HG02623 (cell line): ENCODE data around the gene COLEC11.

Source experiments
- ATAC-seq: cut with Tn5 transposase; IDR thresholded peaks from one replicate; pipeline ENCODE4 v1.9.1; 2021; ENCODE audit warnings: moderate library complexity; ENCODE audit not compliant: unreplicated experiment

COLEC11 gene

GRCh38 chr2:3636586-3637310, 41.8 kb downstream of the COLEC11 start:
- no peak for ATAC-seq

DNA sequence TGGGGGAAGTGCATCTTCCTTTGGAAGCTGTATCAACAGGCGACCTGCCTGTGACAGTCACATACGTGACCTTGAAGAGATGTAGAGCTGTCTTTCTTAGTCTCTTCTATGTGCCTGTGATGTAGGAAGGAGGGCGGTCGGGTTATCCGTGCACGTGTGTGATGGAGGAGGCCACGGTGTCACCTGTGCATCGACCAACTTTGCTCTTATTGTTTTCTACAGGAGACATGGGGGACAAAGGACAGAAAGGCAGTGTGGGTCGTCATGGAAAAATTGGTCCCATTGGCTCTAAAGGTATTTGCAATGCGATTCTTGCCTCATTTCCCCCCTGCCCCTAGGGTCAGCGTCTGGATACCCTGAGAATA, 42.4 kb downstream of the COLEC11 start:
- ATAC-seq, result no peak

DNA sequence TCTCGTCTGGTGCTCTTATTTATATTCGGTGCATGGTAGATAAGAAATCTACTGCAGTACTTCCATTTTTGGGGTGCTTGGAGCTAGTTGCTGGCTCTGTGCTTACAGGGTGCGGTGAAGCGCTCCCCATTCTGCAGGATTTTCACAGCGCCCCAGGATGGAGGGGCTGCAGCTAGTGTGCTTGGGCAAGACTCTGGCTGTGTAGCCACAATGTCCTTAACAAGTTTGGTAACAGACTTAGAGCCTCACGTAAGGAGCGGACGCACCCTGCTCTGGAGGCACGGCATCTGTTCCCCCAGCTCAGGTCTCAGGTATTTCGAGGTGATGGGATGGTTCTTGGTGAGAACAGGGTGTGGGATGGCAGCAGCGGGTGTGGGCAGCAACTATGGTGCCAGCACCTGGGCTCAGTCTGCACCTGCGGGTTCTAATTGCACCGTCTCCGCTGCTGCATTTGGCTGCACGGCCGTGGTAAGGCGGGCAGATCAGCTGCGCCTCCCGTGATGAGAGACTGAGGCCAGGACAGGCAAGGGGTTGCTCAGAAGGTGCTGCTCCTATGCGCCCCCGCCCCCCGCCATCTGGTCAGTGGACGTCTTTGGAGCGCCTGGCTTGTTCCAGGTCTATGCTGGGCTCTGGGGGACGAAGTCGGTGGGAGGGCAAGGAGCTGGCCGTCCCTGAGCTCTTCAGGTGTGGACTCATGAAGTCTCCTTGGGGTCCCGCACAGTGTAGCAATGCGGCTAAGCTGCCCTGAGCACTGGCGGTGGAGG, 43.0 kb downstream of the COLEC11 start:
- ATAC-seq, result no peak

DNA sequence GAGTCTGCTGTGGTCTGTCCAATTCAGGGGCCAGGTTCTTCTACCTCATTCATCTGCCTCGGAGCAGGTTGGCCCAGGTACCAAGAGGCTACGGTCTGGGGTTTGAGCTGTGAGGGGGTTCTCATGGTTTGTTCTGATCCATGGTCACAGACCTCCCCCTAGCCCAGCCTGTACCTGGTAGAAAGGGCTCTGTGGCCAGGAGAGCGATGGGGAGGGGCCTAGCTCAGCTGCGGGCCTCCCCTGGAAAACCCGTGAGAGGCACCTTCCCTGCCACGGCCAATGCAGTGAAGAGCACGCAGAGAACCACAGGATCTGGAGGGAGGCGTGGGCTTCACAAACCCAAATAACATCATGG, 43.5 kb downstream of the COLEC11 start:
- no peak for ATAC-seq

DNA sequence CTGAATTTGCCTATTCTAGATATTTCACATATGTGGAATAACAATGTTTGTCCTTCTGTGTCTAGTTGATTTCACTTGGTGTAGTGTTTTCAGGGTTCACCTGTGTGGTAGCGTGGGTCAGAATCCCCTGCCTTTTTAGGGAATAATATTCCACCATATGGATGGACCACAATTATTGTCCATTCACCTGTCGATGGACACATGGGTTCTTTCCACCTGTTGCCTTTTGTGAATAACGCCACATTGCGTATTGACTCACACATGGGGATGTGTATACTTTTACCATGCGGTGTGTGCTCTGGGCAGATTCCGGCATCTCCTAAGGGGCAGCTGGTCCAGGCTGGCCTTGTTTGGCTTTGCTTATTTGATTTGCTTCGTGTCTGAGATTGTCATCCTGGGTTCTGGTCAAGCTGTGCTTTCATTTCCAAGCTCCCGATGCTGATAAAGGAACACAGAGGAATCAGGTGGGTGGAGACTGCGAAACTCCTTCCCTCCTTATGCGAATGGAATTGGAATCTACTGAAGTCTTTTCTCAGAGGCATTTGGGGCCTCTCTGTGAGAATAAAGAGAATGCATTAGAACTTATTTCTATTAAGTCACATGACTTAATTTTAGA, 44.2 kb downstream of the COLEC11 start:
- no peak for ATAC-seq

- ATAC-seq, result no peak
These were observed 44.7 kb downstream of the COLEC11 start for GRCh38 chr2:3639653-3640052.

DNA sequence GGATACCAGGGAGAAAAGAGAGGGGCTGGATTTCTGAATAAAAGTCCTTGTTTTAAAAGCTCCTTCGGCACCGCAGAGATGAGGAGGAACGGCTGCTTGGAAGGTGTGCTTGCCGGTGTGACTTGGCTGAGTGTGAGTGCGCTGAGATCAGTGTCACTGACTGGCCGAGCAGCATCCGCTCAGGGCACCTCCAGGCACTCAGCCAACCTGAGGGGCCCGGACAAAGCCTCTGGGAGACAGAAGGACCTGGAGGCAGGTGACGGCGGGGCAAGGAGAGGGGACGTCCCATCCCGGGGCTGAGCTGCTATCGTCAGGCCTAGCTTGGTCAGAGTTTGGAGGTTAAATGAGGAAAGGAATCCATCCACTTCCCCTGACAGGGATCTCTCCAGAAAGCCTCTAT, 46.3 kb downstream of the COLEC11 start:
- ATAC-seq, result no peak

DNA sequence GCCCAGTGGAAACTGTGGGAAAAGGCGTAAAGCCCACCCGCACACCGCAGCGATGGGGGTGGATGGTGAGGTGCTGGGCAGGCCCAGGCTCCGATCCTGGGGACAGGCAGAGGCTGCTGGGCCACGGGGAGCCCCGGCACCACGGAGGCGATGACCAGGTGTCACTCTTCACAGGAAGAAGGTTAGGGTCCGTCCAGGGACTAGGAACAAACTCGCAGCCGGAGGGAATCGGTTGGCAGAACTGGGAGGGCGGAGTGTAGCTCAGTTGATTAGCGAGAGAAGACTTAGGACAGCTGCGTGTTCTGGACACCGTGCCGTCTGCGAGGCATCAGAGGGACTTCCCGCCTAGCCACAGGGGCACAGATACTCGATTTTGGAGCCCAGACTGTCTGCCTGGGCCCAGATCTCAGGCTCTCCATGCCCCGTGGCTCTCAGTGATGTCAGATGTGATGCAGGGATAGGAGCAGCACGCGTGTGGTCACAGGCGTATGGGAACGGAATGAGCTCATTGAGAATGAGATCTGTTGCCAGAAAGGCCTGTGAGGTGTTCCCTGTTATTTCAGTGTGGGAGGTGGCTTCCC, 47.0 kb downstream of the COLEC11 start:
- no peak for ATAC-seq

GRCh38 chr2:3642521-3643215, 47.8 kb downstream of the COLEC11 start:
- ATAC-seq, result no peak

DNA sequence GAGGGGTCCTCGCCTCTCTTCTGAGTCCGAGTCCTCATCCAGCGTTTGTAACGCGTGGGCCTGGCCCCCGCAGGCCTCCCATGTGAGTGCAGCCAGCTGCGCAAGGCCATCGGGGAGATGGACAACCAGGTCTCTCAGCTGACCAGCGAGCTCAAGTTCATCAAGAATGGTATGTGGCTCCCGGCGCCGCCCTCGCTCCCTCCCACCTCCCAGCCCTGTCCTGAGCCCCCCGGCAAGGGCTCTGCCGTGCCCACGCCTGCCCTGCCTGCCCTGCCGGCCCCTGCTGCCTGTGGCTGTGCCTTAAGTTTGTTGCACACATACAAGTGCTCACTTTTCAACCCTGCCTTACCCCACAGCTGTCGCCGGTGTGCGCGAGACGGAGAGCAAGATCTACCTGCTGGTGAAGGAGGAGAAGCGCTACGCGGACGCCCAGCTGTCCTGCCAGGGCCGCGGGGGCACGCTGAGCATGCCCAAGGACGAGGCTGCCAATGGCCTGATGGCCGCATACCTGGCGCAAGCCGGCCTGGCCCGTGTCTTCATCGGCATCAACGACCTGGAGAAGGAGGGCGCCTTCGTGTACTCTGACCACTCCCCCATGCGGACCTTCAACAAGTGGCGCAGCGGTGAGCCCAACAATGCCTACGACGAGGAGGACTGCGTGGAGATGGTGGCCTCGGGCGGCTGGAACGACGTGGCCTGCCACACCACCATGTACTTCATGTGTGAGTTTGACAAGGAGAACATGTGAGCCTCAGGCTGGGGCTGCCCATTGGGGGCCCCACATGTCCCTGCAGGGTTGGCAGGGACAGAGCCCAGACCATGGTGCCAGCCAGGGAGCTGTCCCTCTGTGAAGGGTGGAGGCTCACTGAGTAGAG, 48.7 kb downstream of the COLEC11 start:
- no peak for ATAC-seq

- no peak for ATAC-seq
These were observed 49.3 kb downstream of the COLEC11 start for GRCh38 chr2:3644246-3644525.

DNA sequence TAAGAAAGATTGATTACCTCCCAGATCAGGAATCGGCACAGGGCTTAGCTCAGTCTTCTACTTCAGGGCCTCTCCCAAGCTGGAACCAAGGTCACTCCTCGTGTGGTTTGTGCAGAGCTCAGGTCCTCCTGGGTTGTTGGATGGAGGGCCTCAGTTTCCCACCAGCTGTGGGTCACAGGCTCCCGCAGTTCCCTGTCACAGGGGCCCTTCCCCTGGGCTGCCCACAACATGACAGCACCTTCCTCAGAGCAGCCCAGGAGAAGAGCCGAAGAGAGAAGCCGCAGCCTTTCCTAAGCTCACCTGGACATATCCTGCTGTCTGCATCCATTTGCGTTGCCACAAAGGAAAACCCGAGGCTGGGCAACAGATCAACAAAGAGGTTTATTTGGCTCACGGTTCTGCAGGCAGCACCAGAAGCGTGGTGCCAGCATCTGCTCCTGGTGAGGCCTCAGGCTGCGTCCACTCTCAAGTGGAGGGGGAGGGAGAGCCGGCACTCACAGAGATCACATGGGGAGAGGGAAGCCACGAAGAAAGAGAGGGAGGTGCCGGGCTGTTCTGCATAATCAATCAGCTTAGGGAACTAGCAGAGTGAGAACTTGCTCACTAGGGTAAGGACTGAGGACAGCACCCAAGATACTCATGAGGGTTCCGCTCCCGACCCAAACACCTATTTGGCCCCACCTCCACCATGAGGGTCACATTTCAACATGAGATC, 50.1 kb downstream of the COLEC11 start:
- ATAC-seq, result no peak

- no peak for ATAC-seq
These were observed 51.0 kb downstream of the COLEC11 start for GRCh38 chr2:3645745-3646389.

GRCh38 chr2:3646446-3646845, 51.5 kb downstream of the COLEC11 start:
- ATAC-seq, result no peak

GRCh38 chr2:3647246-3647645, 52.3 kb downstream of the COLEC11 start:
- ATAC-seq, result no peak

GRCh38 chr2:3647831-3648651, 53.1 kb downstream of the COLEC11 start:
- no peak for ATAC-seq

GRCh38 chr2:3648652-3649177, 53.8 kb downstream of the COLEC11 start:
- no peak for ATAC-seq

DNA sequence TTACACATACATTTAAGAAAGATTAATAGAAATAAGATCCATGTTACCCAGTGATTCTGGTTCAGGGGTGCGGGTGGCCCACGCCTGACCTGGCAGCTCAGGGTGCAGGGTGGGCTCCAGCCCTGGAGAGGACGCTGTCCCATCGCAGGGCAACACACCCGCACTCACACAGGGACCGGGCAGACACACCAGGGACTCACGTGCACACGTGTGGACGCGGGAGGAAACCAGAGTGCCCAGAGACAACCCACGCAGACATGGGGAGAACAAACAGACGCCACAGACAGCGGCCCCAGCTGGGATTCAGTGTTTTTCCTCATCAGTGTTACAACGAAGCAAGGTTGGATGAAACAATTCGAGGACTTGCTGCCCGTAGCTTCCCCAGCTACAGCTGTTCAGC, 54.7 kb downstream of the COLEC11 start:
- ATAC-seq, result no peak
